K562 (cell line): Measurements from ENCODE around the gene FAM200B. TPM values are rescaled to one million over a fixed set of nuclear protein-coding genes. Genes with fewer than 3 reads are reported as not detected.

Source experiments
- ATAC-seq: fragments of 200-7000 bp; cut with Tn5 transposase; 3 replicates; pipeline ENCODE4 v1.9.1; 2020; ENCODE audit warnings: moderate library complexity
- BruUV-seq: library from RNA; stranded (reverse); fragments of 400-500 nt; replicated peaks from 2 replicates; lab custom pipeline; 2021; lab: Mats Ljungman, UMichigan
- CTCF ChIA-PET: fragments of 300-600 bp; formaldehyde crosslinking; extraction: SDS; loops from one replicate; lab custom pipeline; 2021; ENCODE audit warnings: low intra/inter-chr PET ratio; lab: Yijun Ruan, JAX
- POLR2A ChIA-PET: fragments of 300-600, 350-650 bp; sonication (Branson Sonifier 250); formaldehyde crosslinking; extraction: SDS; loops from one replicate; lab custom pipeline; 2021; ENCODE audit warnings: antibody characterized with exemption, inconsistent platforms; lab: Yijun Ruan, JAX
- DNase-seq, 4 experiments: peaks; one replicate each; pipeline versions ENCODE4 v3.0.0 to v3.0.0-alpha.2; 2011 to 2018; ENCODE audit warnings: low spot score in 3 of 4, mixed read lengths in 3 of 4; ENCODE audit errors: extremely low read depth in 1 of 4
- FAIRE-seq: peaks from 2 replicates; lab custom pipeline; 2011; peaks lifted over from hg19 to GRCh38; lab: Jason Lieb, UNC
- H2AFZ ChIP-seq: 2 replicates; pipeline ENCODE4 v1.6.0; 2011; ENCODE audit warnings: low read depth, low read length, control low read depth, inconsistent platforms
- H3K27ac ChIP-seq: fragments of 200-600 bp; 3 replicates; pipeline ENCODE4 v1.8.0; 2011; ENCODE audit warnings: low read depth, mild to moderate bottlenecking, control low read depth, inconsistent platforms, low read length, moderate library complexity, mixed read lengths; ENCODE audit errors: extremely low read depth
- H3K27me3 ChIP-seq, 2 experiments: fragments of 300-600 bp in 1 of 2; 2 replicates in 1 of 2; 3 replicates in 1 of 2; pipeline versions ENCODE4 v1.6.0 to v1.8.0; 2011; ENCODE audit warnings: inconsistent platforms in 2 of 2, low read length in 2 of 2, mild to moderate bottlenecking in 1 of 2, mixed read lengths in 1 of 2, moderate library complexity in 1 of 2; ENCODE audit not compliant: control insufficient read depth in 2 of 2, insufficient read depth in 2 of 2
- H3K36me3 ChIP-seq: fragments of 300-600 bp; 3 replicates; pipeline ENCODE4 v1.8.0; 2011; ENCODE audit warnings: mild to moderate bottlenecking, low read length, inconsistent platforms; ENCODE audit not compliant: control insufficient read depth, insufficient read depth
- H3K4me1 ChIP-seq, 2 experiments: fragments of 200-600 bp in 1 of 2; replicated peaks in 1 of 2; 2 replicates in 1 of 2; 3 replicates in 1 of 2; pipeline versions ENCODE4 v1.5.1 to v1.8.0; 2011; ENCODE audit warnings: inconsistent platforms in 2 of 2, low read length in 2 of 2, mild to moderate bottlenecking in 1 of 2, mixed read lengths in 1 of 2, moderate library complexity in 1 of 2; ENCODE audit not compliant: control insufficient read depth in 2 of 2, insufficient read depth in 2 of 2
- H3K4me2 ChIP-seq: 2 replicates; pipeline ENCODE4 v1.6.1; 2011; ENCODE audit warnings: low read length, control low read depth, inconsistent platforms, mixed read lengths; ENCODE audit not compliant: insufficient read depth
- H3K4me3 ChIP-seq: fragments of 200-600 bp; sonication (generic), shearing (Covaris generic); 2 replicates; pipeline ENCODE4 v1.5.1; 2016; ENCODE audit warnings: control low read depth, inconsistent platforms
- H3K79me2 ChIP-seq: fragments of 200-600 bp; 3 replicates; pipeline ENCODE4 v1.8.0; 2011; ENCODE audit warnings: low read length, inconsistent platforms; ENCODE audit not compliant: control insufficient read depth, insufficient read depth
- H3K9ac ChIP-seq, 2 experiments: 2 replicates each; pipeline versions ENCODE4 v1.6.0 to v1.6.1; 2011; ENCODE audit warnings: low read depth in 2 of 2, low read length in 2 of 2, control low read depth in 1 of 2, inconsistent platforms in 1 of 2, mild to moderate bottlenecking in 1 of 2, mixed read lengths in 1 of 2; ENCODE audit not compliant: insufficient read depth in 1 of 2
- H3K9me1 ChIP-seq: one replicate; pipeline ENCODE4 v1.6.0; 2011; ENCODE audit warnings: inconsistent platforms, mild to moderate bottlenecking, low read length, moderate library complexity; ENCODE audit not compliant: control insufficient read depth, insufficient read depth
- H3K9me3 ChIP-seq: replicated peaks from 2 replicates; pipeline ENCODE4 v1.5.1; 2011; ENCODE audit warnings: low read depth, low read length, inconsistent platforms; ENCODE audit not compliant: control insufficient read depth, insufficient read depth
- H4K20me1 ChIP-seq: replicated peaks from 2 replicates; pipeline ENCODE4 v1.6.1; 2011; ENCODE audit warnings: low read length, inconsistent platforms, mixed read lengths; ENCODE audit not compliant: control insufficient read depth, insufficient read depth
- ADNP ChIP-seq: fragments of 200-800 bp; sonication (Bioruptor generic); IDR thresholded peaks from 2 replicates; pipeline ENCODE4 v1.6.1; 2016; ENCODE audit warnings: missing genetic modification characterization, missing compliant biosample characterization
- CBFA2T3 ChIP-seq: fragments of 450-650 bp; IDR thresholded peaks from 2 replicates; pipeline ENCODE4 v1.6.1; 2017
- MECOM ChIP-seq: fragments of 250-450 bp; sonication (Bioruptor Pico); IDR thresholded peaks from 2 replicates; pipeline ENCODE4 v1.8.0; 2022; ENCODE audit warnings: inconsistent platforms
- NFIC ChIP-seq: fragments of 450-650 bp; IDR thresholded peaks from 2 replicates; pipeline ENCODE4 v1.6.1; 2017; ENCODE audit warnings: mild to moderate bottlenecking, inconsistent platforms
- NONO ChIP-seq, 2 experiments: fragments of 200-400 bp in 1 of 2; fragments of 450-650 bp in 1 of 2; formaldehyde crosslinking in 1 of 2; IDR thresholded peaks; 2 replicates each; pipeline ENCODE4 v1.6.1; 2017; ENCODE audit warnings: low read depth in 2 of 2, mild to moderate bottlenecking in 2 of 2, moderate library complexity in 2 of 2, low read length in 1 of 2
- PYGO2 ChIP-seq: fragments of 450-650 bp; IDR thresholded peaks from 2 replicates; pipeline ENCODE4 v1.6.1; 2016; ENCODE audit warnings: mild to moderate bottlenecking, missing genetic modification characterization, moderate library complexity, missing compliant biosample characterization
- SAP30 ChIP-seq: fragments of 200-600 bp; sonication (generic); IDR thresholded peaks from 2 replicates; pipeline ENCODE4 v1.6.1; 2012; ENCODE audit warnings: borderline replicate concordance, low read depth, mild to moderate bottlenecking, moderate library complexity, low read length, control low read depth, inconsistent platforms; ENCODE audit not compliant: insufficient read depth, poor library complexity, severe bottlenecking
- SMARCA4 ChIP-seq: fragments of 450-650 bp; IDR thresholded peaks from 2 replicates; pipeline ENCODE4 v1.6.1; 2016
- ZNF146 ChIP-seq: IDR thresholded peaks from one replicate; pipeline ENCODE4 v1.6.1; 2018; ENCODE audit warnings: missing compliant biosample characterization; ENCODE audit not compliant: unreplicated experiment
- ZNF766 ChIP-seq: fragments of 200-800 bp; sonication (Bioruptor generic); conservative IDR thresholded peaks from 2 replicates; pipeline ENCODE4 v1.6.1; 2016; ENCODE audit warnings: missing genetic modification characterization, missing compliant biosample characterization
- WGBS: fragments of 100-300 bp; shearing (Covaris generic); methylation state at CpG from one replicate; pipeline ENCODE4 v1.1.6; 2016; ENCODE audit warnings: low coverage, mixed read lengths; ENCODE audit not compliant: insufficient coverage; ENCODE audit errors: missing lambda C conversion rate; 5-methylcytosine and 5-hydroxymethylcytosine counted together
- in situ Hi-C: fragments of 300-500 bp; cut with MboI; formaldehyde crosslinking; loops from 4 replicates; pipeline ENCODE4 v1.15.0; 2018; ENCODE audit warnings: inconsistent platforms, mixed read lengths
- intact Hi-C: fragments of 100-400 bp; cut with micrococcal nuclease; formaldehyde crosslinking; loops from 2 replicates; pipeline ENCODE4 v1.14.2; 2022
- polyA plus RNA-seq, 8 experiments: library from polyadenylated mRNA; depleted of rRNA in 4 of 8; stranded (reverse) in 5 of 8; unstranded in 3 of 8; fragments of >200 nt; fragmentation: Nextera tagmentation in 2 of 8; fragmentation: Illumina TruSeq in 1 of 8; extraction: Ambion mirVana in 2 of 8; extraction: Trizol in 1 of 8; gene quantifications; 2 replicates each; pipeline versions ENCODE4 v1.2.1 to v1.2.3, GENCODE V29; 2011 to 2014; ENCODE audit warnings: inconsistent platforms in 1 of 8, missing spikeins in 1 of 8
- total RNA-seq, 7 experiments: library from RNA; depleted of rRNA in 6 of 7; stranded (reverse); fragments of >200 nt in 6 of 7; fragmentation: Illumina TruSeq in 2 of 7; extraction: Trizol in 2 of 7; gene quantifications; 2 replicates each; pipeline versions ENCODE4 v1.2.1 to v1.2.3, GENCODE V29; 2011 to 2021; ENCODE audit warnings: low replicate concordance in 1 of 7
- TF ChIP-seq, protein P1 (sequence below): fragments of 450-650 bp; IDR thresholded peaks from 2 replicates; pipeline ENCODE4 v1.6.1; 2018; ENCODE audit not compliant: partially characterized antibody

Gene FAM200B
- total and polyA plus RNA-seq, 9 of the 15 experiments (the other 6 are each of a cell fraction or from before 2014, with no cell fraction given) = 17.4 to 48.0 (median 25.5) TPM

DNA sequence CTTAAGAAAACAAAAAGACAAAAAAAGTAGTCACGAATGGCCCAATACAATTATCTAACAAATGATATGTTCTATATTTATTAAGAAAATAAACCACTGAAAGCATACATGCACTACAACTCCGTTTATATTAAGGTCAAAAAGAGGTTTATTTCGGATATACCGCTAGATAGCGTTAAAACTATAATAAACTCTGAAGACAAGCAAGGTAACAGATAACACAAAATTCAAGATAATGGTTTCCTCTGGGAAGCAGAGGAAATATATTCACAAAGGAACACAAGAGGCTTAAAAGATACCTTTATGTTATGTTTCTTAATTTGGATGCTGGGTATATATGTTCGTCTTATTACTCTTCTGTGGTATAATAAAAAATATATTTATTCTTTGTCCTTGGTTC is 4.7 kb upstream of the FAM200B start:
- no peak for DNase-seq
- ChIA-PET CTCF (no interaction called here), POLR2A (interaction anchor here (2.3 kb wide), 1 partner anchor 13 kb away, joined by 8 read pairs; no protein-coding TSS in a partner anchor)
- Histone ChIP-seq H3K79me2 (peaks cover 81% of the 10 kb centered on the region), H3K27me3 (no peaks in the 10 kb centered on the region), H3K9ac (no peak overlapping the region), H3K9me1 (no peaks in the 10 kb centered on the region), H3K27ac (peak overlapping the region; percentile 62; the same call in 1 of the 3 replicates), H3K36me3 (peaks cover 7% of the 10 kb centered on the region; the same call in 2 of the 3 replicates), H3K4me2 (no peak overlapping the region), H2AFZ (no peak overlapping the region), H4K20me1 (no peaks in the 10 kb centered on the region), H3K9me3 (no peaks in the 10 kb centered on the region), H3K4me3 (no peak overlapping the region), H3K4me1 (peaks cover 4 to 16% of the 10 kb centered on the region in 2 experiments; a peak in 4 of 5 replicates)
- in situ Hi-C loops (no loop called here), intact Hi-C loops (no loop called here)
- no TSS peak for BruUV-seq
- no peak for TF ChIP-seq ADNP (tag)
- TF ChIP-seq CBFA2T3 = no peak
- TF ChIP-seq ZNF766 = peak; percentile 74; the same call in 1 of the 2 replicates
- TF ChIP-seq ZNF146 = no peak
- TF ChIP-seq SAP30 = no peak
- 62% methylated on average over 6 of the region's 6 CpGs for WGBS
- ATAC-seq = no peak
- FAIRE-seq = no peak

DNA sequence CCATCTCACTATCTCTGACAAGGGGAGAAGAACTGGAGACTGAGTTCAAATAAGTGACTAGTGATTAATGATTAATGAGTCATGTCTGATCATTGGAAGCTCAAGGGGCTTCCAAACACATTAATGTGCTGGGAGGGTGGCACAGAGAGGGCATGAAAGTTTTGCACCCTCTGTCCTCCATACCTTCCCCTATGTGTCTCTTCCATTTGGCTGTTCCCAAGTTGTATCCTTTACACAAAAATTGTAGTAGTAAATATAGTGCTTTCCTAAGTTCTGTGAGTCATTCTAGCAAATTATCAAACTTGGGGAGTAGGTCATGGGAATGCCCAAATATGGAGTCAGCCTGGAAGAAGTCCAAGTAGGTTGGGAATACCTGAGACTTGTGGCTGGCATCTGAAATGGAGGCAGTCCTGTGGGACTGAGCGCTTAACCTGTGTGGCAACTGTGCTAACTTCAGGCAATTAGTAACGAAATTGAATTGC is 4.1 kb upstream of the FAM200B start:
- FAIRE-seq = peak; percentile 11
- 39% methylated on average over 2 of the region's 2 CpGs for WGBS
- CTCF ChIA-PET = no interaction called here
- peak; percentile 1; the same call in 2 of the 3 replicates for ATAC-seq
- Histone ChIP-seq H3K9me3 (no peaks in the 10 kb centered on the region), H3K9me1 (no peaks in the 10 kb centered on the region), H3K27me3 (no peaks in the 10 kb centered on the region), H3K4me2 (peak overlapping the region; percentile 67), H3K4me3 (no peak overlapping the region), H4K20me1 (no peaks in the 10 kb centered on the region), H3K36me3 (peaks cover 2% of the 10 kb centered on the region; the same call in 1 of the 3 replicates), H3K9ac (peak overlapping the region in 1 of 2 experiments; percentile 13; a peak in 1 of 4 replicates), H3K79me2 (peaks cover 87% of the 10 kb centered on the region), H3K27ac (peak overlapping the region; percentile 62), H2AFZ (peak overlapping the region; percentile 57), H3K4me1 (peaks cover 4 to 16% of the 10 kb centered on the region in 2 experiments; a peak in 4 of 5 replicates)
- in situ Hi-C loops (no loop called here), intact Hi-C loops (no loop called here)
- BruUV-seq = no TSS peak
- DNase-seq = peak in 1 of 4 experiments; percentile 67
- POLR2A ChIA-PET = interaction anchor here (0.6 kb wide), 1 partner anchor 139 kb away, joined by 3 read pairs; no protein-coding TSS in a partner anchor
- TF ChIP-seq PYGO2 (tag) (no peak), SMARCA4 (peak; percentile 34; the same call in 1 of the 2 replicates), NFIC (peak; percentile 86), NONO (IDR thresholded peaks at IDR 0.05; ENCODE audit: low read depth in 2 of 2, low read length in 1 of 2) (0 out of 4 replicates have a peak, but pooled peaks of 1 of the 2 experiments have one; percentile 53), MECOM (CRISPR knock-in tag) (peak; percentile 34; the same call in 1 of the 2 replicates)
- TF ChIP-seq, protein P1, sequence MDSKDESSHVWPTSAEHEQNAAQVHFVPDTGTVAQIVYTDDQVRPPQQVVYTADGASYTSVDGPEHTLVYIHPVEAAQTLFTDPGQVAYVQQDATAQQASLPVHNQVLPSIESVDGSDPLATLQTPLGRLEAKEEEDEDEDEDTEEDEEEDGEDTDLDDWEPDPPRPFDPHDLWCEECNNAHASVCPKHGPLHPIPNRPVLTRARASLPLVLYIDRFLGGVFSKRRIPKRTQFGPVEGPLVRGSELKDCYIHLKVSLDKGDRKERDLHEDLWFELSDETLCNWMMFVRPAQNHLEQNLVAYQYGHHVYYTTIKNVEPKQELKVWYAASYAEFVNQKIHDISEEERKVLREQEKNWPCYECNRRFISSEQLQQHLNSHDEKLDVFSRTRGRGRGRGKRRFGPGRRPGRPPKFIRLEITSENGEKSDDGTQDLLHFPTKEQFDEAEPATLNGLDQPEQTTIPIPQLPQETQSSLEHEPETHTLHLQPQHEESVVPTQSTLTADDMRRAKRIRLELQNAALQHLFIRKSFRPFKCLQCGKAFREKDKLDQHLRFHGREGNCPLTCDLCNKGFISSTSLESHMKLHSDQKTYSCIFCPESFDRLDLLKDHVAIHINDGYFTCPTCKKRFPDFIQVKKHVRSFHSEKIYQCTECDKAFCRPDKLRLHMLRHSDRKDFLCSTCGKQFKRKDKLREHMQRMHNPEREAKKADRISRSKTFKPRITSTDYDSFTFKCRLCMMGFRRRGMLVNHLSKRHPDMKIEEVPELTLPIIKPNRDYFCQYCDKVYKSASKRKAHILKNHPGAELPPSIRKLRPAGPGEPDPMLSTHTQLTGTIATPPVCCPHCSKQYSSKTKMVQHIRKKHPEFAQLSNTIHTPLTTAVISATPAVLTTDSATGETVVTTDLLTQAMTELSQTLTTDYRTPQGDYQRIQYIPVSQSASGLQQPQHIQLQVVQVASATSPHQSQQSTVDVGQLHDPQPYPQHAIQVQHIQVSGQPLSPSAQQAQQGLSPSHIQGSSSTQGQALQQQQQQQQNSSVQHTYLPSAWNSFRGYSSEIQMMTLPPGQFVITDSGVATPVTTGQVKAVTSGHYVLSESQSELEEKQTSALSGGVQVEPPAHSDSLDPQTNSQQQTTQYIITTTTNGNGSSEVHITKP = peak; percentile 97
